GM21390 (cell line): ENCODE results near the gene NUDT16L1.
"Not testable (repeated sequence)": the region's sequence is repeated elsewhere in the genome, so short reads cannot be mapped to it uniquely, and the experiment has no call there.

ENCODE experiments used
- ATAC-seq: cut with Tn5 transposase; IDR thresholded peaks from one replicate; pipeline ENCODE4 v1.9.1; 2021; ENCODE audit not compliant: unreplicated experiment

The NUDT16L1 gene

DNA sequence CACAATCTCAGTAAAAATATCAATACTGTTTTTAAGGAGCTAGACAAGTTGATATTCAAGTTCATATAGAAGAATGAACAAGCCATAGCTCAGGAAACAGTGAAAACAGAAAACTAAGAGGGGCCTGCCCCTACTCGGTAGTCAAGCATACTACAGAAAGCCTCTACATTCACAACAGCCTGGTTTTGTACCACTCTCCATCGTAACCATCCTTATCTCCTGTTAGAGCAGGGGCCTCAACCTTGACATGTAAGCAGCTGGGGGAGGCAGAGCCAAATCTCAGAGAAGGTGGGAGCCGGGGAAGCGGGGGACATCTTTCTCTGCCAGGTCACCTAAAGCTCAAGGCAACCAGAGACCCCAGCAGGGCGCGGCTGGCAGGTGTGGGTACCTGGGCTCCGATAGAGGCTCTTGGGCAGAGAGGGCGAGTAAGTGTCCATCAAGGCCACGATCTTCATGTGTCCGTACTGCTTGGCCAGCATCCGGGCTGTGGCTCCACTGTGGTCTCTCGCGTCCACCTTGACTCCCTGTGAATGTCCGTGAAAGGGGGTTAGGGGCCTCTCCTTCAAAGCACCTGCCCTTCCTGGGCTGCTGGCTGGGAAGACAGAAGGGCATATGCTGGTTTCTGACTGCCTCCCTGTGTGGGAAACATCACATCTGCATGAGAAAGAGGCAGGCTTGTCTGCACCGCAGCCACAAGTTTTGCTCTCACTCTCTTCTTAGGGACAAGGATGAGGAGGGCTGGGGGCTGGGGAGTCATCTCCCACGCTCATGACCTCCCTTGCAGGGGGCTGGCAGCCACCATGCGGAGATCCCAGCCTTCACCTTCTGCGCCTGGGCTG is 20.5 kb downstream of the NUDT16L1 start:
- ATAC-seq = no peak

DNA sequence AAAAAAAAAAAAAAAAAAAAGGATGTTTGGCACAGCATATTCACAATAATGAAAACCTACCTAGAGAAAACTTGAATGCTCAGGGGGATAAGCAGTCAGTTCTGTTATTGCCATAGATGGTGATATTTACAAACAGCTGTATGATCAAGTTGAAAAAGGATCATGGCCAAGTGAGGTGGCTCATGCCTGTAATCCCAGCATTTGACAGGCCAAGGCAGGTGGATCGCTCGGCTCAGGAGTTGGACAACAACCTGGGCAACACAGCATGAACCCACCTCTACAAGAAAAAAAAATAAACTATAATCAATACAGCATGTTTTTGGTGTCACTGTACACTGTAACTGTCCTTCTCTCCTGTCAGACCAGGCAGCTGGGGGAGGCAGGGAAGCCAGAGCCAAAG is 21.6 kb downstream of the NUDT16L1 start:
- ATAC-seq = no peak

DNA sequence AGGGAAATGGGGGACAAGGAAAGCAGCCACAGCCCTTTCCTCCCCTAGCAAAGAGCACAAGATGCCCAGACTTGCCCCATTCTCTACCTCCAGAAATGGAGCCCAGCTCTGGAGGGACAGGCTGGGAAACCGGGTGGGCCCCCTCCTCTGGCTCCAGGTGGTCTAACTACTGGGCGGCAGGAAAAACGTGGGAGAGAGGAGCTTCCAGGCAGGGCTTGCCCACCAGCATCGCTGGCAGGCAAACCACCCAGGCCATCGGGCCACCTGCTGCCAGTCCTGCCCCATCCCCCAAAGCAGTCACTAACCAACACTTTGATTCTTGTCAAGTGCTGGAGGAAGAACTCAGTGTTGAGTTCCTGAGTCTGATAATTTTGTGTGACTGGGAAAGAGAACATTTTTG is 25.1 kb downstream of the NUDT16L1 start:
- no peak for ATAC-seq

DNA sequence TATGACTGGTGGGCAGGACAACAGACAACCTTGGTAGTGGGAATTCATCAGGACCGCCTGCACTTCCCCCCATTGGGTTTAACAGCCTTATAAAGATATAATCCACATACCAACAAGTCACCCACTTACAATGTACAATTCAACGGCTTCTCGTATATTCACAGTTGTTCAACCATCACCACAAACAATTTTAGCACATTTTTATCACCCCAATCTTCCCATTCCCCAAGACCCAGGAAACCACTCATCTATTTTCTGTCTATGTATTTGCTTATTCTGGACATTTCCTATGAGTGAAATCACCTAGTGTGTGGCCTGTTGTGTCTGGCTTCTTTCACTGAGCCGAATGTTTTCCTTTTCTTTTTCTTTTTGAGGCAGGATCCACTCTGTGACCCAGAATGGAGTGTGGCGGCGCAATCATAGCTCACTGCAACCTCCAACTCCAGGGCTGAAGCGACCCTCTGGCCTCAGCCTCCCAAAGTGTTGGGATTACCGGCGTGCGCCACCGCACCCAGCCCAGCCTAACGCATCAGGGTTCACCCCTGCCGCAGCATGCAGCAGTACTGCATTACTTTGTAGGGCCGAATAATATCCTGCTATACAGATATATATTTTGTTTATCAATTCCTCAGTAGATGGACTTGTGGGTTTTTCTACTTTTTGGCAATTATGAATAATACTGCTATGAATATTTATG is 29.9 kb downstream of the NUDT16L1 start:
- ATAC-seq = no peak

GRCh38 chr16:4724661-4725270 is 31.4 kb downstream of the NUDT16L1 start:
- no peak for ATAC-seq

DNA sequence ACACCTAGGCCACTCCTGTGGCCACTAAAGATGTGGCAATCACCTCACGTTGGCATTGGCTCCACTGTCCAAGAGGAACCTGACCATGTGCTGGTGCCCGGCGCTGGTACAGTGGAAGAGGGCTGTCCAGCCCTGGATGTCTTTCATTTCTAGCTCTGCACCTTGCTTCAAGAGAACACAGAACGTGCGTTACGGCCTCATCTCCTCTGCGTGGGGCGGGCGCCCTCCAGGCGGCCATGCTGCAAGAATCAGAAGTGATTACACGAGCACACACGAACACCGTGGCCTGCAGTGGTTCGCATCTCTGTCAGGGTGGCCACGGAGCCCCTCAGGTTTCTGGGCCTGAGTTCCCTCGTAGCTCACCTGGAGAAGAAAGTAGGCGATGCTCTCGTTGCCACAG is 33.3 kb downstream of the NUDT16L1 start:
- ATAC-seq = no peak

- ATAC-seq = no peak
Observed at GRCh38 chr16:4728676-4729075, 35.3 kb downstream of the NUDT16L1 start.

- ATAC-seq = no peak
Observed at GRCh38 chr16:4729876-4730275, 36.5 kb downstream of the NUDT16L1 start.

DNA sequence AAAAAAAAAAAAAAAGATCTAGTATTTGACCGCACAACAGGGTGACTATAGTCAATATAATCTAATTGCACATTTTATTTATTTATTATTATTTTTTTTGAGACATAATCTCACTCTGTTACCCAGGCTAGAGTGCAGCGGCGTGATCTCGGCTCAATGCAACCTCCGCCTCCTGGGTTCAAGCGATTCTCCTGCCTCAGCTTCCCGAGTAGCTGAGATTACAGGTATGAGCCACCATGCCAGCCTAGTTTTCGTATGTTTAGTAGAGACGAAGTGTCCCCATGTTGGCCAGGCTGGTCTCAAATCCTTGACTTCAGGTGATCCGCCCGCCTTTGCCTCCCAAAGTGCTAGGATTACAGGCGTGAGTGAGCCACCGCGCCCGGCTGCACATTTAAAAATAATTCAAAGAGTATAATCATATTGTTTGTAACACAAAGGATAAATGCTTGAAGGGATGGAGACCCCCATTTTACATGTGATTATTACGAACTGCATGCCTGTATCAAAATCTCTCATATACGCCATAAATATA is 39.9 kb downstream of the NUDT16L1 start:
- no peak for ATAC-seq

DNA sequence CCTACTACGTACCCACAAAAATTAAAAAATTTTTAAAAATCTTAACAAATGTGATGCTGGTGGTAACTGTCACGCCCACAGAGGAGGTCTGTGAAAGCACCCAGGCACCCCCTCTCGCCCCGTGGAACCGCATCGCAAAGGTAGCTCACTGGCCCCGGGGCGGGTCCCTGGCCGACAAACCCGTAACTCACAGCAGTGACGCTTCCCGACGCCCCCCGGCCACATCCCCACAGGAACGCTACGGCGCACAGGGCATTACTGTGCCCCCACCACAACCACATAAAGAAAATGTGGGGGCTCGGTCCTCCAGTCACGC is 40.3 kb downstream of the NUDT16L1 start:
- ATAC-seq = peak; percentile 21

- peak; percentile 71 for ATAC-seq
Observed at GRCh38 chr16:4734063-4734729, 40.8 kb downstream of the NUDT16L1 start, which contains the start of the genes ANKS3 and DNAAF8. Gene ANKS3, minus strand, starts transcription at chr16:4734271. Its CDS starts 4,122 bp downstream, at chr16:4730149. Gene DNAAF8, plus strand, starts transcription at chr16:4734537. Its CDS starts 1,978 bp downstream, at chr16:4736515.

DNA sequence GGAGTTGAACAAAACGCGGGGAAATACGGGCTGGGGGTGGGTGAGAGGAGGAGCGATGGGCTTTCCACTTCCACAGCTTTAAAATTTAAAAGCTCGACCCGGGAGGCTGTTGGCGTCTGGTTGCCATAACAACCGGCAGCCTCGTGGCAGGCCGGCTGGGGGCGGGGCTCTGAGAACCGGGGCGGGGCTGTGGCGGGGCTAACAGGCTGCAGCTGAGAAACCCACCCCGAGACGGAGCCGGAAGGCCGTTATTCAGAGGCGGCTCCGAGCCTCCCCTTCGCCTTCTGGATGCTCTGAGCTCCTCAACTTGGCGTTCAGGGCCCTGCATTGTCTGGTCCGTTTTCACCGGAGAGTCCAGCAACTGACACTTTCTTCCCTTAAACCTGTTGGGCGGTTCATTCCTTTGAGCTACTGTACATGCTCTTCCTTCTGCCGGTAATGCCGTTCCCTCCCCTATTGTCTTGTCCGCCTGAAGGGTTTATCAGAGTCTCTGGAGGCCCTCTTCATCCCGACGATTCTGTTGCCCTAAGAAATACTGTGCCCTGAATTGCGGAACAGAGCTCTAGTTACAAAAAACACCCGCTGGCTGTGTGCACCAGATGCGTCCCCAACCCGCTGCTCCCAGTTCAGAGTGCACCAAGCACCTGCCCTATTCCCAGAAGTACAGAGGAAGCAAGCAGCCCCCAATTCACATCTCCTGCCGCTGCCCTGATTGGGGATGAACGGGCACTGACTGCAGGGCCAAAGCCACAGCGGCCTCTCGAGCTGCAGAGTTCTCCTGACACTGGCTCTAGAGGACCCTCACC is 41.6 kb downstream of the NUDT16L1 start:
- ATAC-seq = peak; percentile 59

- no peak for ATAC-seq
Observed at GRCh38 chr16:4736546-4736945, 43.2 kb downstream of the NUDT16L1 start.

DNA sequence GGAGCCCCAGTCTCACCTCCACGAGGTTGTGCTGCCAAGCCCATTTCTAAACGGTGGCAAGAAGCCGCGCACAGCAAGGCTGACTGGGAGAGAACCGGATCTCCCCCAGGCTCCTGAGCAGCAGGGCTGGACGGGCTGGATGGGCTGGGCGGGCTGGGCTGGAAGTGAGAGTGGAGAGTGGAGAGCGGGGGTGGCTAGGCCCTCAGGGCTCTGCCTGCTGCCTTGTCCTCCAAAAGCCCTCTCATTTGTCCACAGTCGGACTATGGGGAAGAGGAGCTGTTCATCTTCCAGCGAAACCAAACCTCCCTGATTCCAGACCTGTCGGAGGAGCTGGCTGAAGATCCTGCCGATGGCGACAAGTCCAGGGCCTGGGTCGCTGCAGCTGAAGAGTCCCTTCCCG is 44.2 kb downstream of the NUDT16L1 start:
- ATAC-seq = no peak

- ATAC-seq = not testable (repeated sequence)
Observed at GRCh38 chr16:4738370-4738769, 45.0 kb downstream of the NUDT16L1 start.

GRCh38 chr16:4743226-4743878 is 50.0 kb downstream of the NUDT16L1 start:
- ATAC-seq = no peak

DNA sequence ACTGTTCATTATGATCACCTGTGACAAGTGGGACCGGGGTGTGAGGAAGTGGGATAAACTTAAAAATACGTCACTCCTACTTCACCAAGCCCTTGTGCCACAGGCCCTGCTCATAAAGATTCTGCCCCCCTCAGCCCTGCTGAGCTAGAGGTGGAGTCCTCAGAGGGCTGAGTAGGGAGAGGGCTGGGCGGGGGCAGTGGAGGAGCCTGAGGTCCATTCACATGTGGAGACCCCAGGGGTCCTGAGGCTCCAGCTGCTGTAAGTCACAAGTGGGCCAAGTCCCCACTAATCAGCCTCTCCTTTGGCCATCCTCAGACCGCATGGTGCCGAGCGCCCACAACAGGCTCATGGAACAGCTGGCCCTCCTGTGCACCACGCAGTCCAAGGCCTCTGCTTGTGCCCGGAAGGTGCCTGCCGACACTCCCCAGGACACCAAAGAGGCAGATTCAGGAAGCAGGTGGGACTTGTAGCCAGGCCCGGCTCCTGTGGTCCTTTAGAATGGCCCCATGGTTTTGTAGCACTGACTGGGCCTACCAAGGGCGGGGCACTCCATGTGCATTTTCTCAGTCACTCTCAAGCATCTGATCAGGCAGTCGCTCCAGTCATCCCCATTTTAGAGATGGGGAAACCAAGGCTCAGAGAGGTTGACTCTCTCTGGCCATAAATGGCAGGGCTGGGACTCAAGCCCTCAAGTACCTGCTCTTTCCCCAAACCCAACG is 51.4 kb downstream of the NUDT16L1 start:
- ATAC-seq = no peak

- ATAC-seq = no peak
Observed at GRCh38 chr16:4745274-4745569, 51.9 kb downstream of the NUDT16L1 start.
